HepG2 (cell line): ENCODE measurements around the gene SLC25A22. TPM values are rescaled to one million over a fixed set of nuclear protein-coding genes. Genes with fewer than 3 reads are reported as not detected.

ENCODE experiments used
- HOXA9 ChIP-seq: sonication (generic); formaldehyde crosslinking; IDR thresholded peaks from 2 replicates; pipeline ENCODE4 v1.8.1; 2022; ENCODE audit warnings: missing genetic modification reagents, mild to moderate bottlenecking, moderate library complexity, borderline replicate concordance
- TAF15 ChIP-seq: fragments of 200-400 bp; formaldehyde crosslinking; IDR thresholded peaks from one replicate; pipeline ENCODE4 v1.6.1; 2018; ENCODE audit warnings: mild to moderate bottlenecking, low read depth, low read length; ENCODE audit not compliant: poor library complexity, severe bottlenecking
- ZNF354B ChIP-seq: sonication (generic); formaldehyde crosslinking; IDR thresholded peaks from 2 replicates; pipeline ENCODE4 v1.8.0; 2022; ENCODE audit warnings: mild to moderate bottlenecking, missing genetic modification reagents
- ZNF891 ChIP-seq: sonication (generic); formaldehyde crosslinking; IDR thresholded peaks from 2 replicates; pipeline ENCODE4 v1.5.0; 2020; ENCODE audit warnings: mild to moderate bottlenecking, missing genetic modification reagents
- ZSCAN22 ChIP-seq: sonication (generic); formaldehyde crosslinking; IDR thresholded peaks from 2 replicates; pipeline ENCODE4 v1.4.0; 2020; ENCODE audit warnings: mild to moderate bottlenecking, missing genetic modification reagents
- polyA plus RNA-seq, 8 experiments: library from polyadenylated mRNA; depleted of rRNA in 3 of 8; stranded (reverse) in 7 of 8; unstranded in 1 of 8; fragments of >200 nt; fragmentation: Illumina TruSeq in 4 of 8; extraction: Trizol in 4 of 8; gene quantifications; 2 replicates each; pipeline versions ENCODE4 v1.2.1 to v1.2.3, GENCODE V29; 2011 to 2016; ENCODE audit warnings: low read depth in 4 of 8, missing spikeins in 1 of 8, mixed read lengths in 1 of 8; ENCODE audit not compliant: insufficient read depth in 1 of 8
- total RNA-seq, 5 experiments: library from RNA; depleted of rRNA; stranded (reverse); fragments of >200 nt; fragmentation: Illumina TruSeq; extraction: Trizol; gene quantifications; 2 replicates each; pipeline ENCODE4 v1.2.3, GENCODE V29; 2016; ENCODE audit warnings: low read depth in 1 of 5
- TF ChIP-seq, protein P1 (sequence below): sonication (generic); formaldehyde crosslinking; IDR thresholded peaks from 2 replicates; pipeline ENCODE4 v1.4.0; 2020; ENCODE audit warnings: mild to moderate bottlenecking, missing genetic modification reagents, borderline replicate concordance
- TF ChIP-seq, protein P2 (sequence below): sonication (generic); formaldehyde crosslinking; IDR thresholded peaks from 2 replicates; pipeline ENCODE4 v1.5.0; 2020; ENCODE audit warnings: missing genetic modification reagents
- TF ChIP-seq, protein P3 (sequence below): IDR thresholded peaks from 2 replicates; pipeline ENCODE4 v1.6.1; 2016; ENCODE audit warnings: low read depth, control low read depth
- TF ChIP-seq, protein P4 (sequence below): sonication (generic); formaldehyde crosslinking; IDR thresholded peaks from one replicate; pipeline ENCODE4 v1.5.1; 2020; ENCODE audit warnings: mild to moderate bottlenecking, missing genetic modification reagents; ENCODE audit errors: not compliant biosample characterization
- TF ChIP-seq, protein P5 (sequence below): IDR thresholded peaks from 2 replicates; pipeline ENCODE4 v1.6.1; 2018; ENCODE audit warnings: missing genetic modification reagents

Gene SLC25A22
- total and polyA plus RNA-seq, 2 of the 13 experiments (the other 11 are each of a cell fraction or from before 2014, with no cell fraction given) = 12.4 to 19.2 TPM

DNA sequence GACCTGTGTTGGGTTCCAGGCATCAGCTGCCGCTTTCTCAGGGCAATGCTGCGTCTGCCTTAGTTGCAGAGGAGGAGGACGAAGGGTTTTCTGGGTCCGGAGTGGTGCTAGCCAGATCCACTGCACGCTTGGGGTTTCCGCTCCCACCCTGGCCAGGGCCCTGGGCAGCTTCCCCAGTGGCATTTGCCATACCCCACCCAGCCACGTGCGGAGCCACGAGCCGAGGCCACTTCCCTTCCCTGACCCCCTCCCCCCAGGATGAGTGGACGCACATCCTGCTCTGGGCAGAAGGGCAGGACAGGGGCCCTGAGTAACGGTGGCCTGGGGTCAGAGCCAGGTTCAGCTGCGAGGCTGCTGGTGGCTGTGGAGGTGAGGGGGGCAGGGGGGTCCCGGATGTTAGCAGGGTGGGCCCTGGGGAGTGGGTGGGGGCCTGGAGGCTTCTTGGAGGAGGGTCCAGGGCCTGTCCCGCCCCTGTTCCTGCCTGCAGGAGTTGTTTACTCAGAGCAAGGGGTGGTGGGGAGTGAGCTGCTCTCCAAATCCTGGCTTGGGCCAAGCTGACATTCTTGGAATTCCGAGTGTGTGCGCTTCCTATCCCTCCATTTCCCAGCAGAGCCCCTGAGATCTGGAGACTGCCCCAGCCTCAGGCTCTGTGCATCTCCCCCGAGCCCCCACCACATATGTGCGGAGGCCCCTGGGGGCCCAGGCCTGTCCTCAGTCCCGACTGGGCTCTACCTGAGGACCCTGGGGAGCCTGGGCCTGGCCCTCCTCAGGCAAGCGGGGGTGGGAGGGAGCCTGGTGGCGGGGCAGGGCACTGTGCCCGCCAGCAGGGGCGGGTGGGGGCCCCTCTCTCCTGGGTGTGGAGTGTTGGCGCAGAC lies 46.0 kb upstream of the SLC25A22 start (continued):
- TF ChIP-seq, protein P1, sequence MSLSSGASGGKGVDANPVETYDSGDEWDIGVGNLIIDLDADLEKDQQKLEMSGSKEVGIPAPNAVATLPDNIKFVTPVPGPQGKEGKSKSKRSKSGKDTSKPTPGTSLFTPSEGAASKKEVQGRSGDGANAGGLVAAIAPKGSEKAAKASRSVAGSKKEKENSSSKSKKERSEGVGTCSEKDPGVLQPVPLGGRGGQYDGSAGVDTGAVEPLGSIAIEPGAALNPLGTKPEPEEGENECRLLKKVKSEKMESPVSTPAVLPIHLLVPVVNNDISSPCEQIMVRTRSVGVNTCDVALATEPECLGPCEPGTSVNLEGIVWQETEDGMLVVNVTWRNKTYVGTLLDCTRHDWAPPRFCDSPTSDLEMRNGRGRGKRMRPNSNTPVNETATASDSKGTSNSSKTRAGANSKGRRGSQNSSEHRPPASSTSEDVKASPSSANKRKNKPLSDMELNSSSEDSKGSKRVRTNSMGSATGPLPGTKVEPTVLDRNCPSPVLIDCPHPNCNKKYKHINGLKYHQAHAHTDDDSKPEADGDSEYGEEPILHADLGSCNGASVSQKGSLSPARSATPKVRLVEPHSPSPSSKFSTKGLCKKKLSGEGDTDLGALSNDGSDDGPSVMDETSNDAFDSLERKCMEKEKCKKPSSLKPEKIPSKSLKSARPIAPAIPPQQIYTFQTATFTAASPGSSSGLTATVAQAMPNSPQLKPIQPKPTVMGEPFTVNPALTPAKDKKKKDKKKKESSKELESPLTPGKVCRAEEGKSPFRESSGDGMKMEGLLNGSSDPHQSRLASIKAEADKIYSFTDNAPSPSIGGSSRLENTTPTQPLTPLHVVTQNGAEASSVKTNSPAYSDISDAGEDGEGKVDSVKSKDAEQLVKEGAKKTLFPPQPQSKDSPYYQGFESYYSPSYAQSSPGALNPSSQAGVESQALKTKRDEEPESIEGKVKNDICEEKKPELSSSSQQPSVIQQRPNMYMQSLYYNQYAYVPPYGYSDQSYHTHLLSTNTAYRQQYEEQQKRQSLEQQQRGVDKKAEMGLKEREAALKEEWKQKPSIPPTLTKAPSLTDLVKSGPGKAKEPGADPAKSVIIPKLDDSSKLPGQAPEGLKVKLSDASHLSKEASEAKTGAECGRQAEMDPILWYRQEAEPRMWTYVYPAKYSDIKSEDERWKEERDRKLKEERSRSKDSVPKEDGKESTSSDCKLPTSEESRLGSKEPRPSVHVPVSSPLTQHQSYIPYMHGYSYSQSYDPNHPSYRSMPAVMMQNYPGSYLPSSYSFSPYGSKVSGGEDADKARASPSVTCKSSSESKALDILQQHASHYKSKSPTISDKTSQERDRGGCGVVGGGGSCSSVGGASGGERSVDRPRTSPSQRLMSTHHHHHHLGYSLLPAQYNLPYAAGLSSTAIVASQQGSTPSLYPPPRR (CRISPR knock-in tag) = peak; percentile 79; the same call in 1 of the 2 replicates
- 0 out of 2 replicates have a peak, but pooled peaks have one; percentile 71 for TF ChIP-seq ZNF891 (CRISPR knock-in tag)
- TF ChIP-seq, protein P2, sequence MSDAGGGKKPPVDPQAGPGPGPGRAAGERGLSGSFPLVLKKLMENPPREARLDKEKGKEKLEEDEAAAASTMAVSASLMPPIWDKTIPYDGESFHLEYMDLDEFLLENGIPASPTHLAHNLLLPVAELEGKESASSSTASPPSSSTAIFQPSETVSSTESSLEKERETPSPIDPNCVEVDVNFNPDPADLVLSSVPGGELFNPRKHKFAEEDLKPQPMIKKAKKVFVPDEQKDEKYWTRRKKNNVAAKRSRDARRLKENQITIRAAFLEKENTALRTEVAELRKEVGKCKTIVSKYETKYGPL (CRISPR knock-in tag) = no peak
- no peak for TF ChIP-seq ZSCAN22 (CRISPR knock-in tag)
- TF ChIP-seq, protein P3, sequence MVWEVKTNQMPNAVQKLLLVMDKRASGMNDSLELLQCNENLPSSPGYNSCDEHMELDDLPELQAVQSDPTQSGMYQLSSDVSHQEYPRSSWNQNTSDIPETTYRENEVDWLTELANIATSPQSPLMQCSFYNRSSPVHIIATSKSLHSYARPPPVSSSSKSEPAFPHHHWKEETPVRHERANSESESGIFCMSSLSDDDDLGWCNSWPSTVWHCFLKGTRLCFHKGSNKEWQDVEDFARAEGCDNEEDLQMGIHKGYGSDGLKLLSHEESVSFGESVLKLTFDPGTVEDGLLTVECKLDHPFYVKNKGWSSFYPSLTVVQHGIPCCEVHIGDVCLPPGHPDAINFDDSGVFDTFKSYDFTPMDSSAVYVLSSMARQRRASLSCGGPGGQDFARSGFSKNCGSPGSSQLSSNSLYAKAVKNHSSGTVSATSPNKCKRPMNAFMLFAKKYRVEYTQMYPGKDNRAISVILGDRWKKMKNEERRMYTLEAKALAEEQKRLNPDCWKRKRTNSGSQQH = no peak
- peak; percentile 78; the same call in 1 of the 2 replicates for TF ChIP-seq HOXA9 (CRISPR knock-in tag)
- no peak for TF ChIP-seq TAF15
- TF ChIP-seq, protein P4, sequence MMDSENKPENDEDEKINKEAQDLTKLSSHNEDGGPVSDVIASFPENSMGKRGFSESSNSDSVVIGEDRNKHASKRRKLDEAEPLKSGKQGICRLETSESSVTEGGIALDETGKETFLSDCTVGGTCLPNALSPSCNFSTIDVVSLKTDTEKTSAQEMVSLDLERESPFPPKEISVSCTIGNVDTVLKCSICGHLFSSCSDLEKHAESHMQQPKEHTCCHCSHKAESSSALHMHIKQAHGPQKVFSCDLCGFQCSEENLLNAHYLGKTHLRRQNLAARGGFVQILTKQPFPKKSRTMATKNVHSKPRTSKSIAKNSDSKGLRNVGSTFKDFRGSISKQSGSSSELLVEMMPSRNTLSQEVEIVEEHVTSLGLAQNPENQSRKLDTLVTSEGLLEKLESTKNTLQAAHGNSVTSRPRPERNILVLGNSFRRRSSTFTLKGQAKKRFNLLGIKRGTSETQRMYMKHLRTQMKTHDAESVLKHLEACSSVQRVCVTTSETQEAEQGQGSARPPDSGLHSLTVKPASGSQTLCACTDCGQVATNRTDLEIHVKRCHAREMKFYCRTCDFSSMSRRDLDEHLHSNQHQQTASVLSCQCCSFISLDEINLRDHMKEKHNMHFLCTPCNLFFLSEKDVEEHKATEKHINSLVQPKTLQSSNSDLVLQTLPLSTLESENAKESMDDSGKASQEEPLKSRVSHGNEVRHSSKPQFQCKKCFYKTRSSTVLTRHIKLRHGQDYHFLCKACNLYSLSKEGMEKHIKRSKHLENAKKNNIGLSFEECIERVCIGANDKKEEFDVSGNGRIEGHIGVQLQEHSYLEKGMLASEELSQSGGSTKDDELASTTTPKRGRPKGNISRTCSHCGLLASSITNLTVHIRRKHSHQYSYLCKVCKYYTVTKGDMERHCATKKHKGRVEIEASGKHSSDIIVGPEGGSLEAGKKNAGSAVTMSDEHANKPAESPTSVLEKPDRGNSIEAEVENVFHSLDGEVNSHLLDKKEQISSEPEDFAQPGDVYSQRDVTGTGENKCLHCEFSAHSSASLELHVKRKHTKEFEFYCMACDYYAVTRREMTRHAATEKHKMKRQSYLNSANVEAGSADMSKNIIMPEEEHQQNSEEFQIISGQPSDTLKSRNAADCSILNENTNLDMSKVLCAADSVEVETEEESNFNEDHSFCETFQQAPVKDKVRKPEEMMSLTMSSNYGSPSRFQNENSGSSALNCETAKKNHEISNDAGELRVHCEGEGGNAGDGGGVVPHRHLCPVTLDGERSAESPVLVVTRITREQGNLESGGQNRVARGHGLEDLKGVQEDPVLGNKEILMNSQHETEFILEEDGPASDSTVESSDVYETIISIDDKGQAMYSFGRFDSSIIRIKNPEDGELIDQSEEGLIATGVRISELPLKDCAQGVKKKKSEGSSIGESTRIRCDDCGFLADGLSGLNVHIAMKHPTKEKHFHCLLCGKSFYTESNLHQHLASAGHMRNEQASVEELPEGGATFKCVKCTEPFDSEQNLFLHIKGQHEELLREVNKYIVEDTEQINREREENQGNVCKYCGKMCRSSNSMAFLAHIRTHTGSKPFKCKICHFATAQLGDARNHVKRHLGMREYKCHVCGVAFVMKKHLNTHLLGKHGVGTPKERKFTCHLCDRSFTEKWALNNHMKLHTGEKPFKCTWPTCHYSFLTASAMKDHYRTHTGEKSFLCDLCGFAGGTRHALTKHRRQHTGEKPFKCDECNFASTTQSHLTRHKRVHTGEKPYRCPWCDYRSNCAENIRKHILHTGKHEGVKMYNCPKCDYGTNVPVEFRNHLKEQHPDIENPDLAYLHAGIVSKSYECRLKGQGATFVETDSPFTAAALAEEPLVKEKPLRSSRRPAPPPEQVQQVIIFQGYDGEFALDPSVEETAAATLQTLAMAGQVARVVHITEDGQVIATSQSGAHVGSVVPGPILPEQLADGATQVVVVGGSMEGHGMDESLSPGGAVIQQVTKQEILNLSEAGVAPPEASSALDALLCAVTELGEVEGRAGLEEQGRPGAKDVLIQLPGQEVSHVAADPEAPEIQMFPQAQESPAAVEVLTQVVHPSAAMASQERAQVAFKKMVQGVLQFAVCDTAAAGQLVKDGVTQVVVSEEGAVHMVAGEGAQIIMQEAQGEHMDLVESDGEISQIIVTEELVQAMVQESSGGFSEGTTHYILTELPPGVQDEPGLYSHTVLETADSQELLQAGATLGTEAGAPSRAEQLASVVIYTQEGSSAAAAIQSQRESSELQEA (CRISPR knock-in tag) = peak; percentile 27
- TF ChIP-seq ZNF354B (CRISPR knock-in tag) = no peak
- TF ChIP-seq, protein P5, sequence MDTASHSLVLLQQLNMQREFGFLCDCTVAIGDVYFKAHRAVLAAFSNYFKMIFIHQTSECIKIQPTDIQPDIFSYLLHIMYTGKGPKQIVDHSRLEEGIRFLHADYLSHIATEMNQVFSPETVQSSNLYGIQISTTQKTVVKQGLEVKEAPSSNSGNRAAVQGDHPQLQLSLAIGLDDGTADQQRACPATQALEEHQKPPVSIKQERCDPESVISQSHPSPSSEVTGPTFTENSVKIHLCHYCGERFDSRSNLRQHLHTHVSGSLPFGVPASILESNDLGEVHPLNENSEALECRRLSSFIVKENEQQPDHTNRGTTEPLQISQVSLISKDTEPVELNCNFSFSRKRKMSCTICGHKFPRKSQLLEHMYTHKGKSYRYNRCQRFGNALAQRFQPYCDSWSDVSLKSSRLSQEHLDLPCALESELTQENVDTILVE (CRISPR knock-in tag) = peak; percentile 76; the same call in 1 of the 2 replicates
